ENCODE data around the gene CERT1.
A peak's percentile ranks its signal among the peaks of the same experiment; 100 is the strongest.
"Not testable (repeated sequence)": the region's sequence is repeated elsewhere in the genome, so short reads cannot be mapped to it uniquely, and the experiment has no call there.

Gene CERT1

GRCh38 chr5:75340714-75341478, 170.5 kb downstream of the CERT1 start:
- FAIRE-seq: no peak

- FAIRE-seq: no peak
Observed at GRCh38 chr5:75338408-75338807, 173.0 kb downstream of the CERT1 start.

- FAIRE-seq: no peak
Observed at GRCh38 chr5:75337366-75338021, 173.9 kb downstream of the CERT1 start.

- peak; percentile 36 for FAIRE-seq
Observed at GRCh38 chr5:75336615-75337336, 174.7 kb downstream of the CERT1 start, which contains the start of gene HMGCR. Gene HMGCR (plus strand): TSS chr5:75337220. CDS start chr5:75342606, 5,386 bp downstream.

GRCh38 chr5:75335952-75336614, 175.3 kb downstream of the CERT1 start:
- FAIRE-seq: no peak

GRCh38 chr5:75335486-75335885, 175.9 kb downstream of the CERT1 start:
- no peak for FAIRE-seq

- FAIRE-seq: not testable (repeated sequence)
Observed at GRCh38 chr5:75334413-75334812, 177.0 kb downstream of the CERT1 start.

GRCh38 chr5:75333759-75334158, 177.7 kb downstream of the CERT1 start:
- not testable (repeated sequence) for FAIRE-seq

- no peak for FAIRE-seq
Observed at GRCh38 chr5:75331095-75332090, 180.0 kb downstream of the CERT1 start.

- FAIRE-seq: no peak
Observed at GRCh38 chr5:75330404-75330803, 181.0 kb downstream of the CERT1 start.

All from colon (tissue), 2 donors.